GM13977 (cell line): ENCODE data around the gene TNF.
A peak's percentile ranks its signal among the peaks of the same experiment; 100 is the strongest.

Experiments used
- DNase-seq: peaks from one replicate; pipeline ENCODE4 v3.0.0; 2012; ENCODE audit warnings: low spot score
- CTCF ChIP-seq: IDR thresholded peaks from 2 replicates; pipeline ENCODE4 v1.5.1; 2012; ENCODE audit warnings: mild to moderate bottlenecking, control low read depth; ENCODE audit not compliant: insufficient read depth; ENCODE audit errors: extremely low read depth, missing control alignments
- in situ Hi-C: fragments of 300-500 bp; cut with MboI; formaldehyde crosslinking; loops from one replicate; pipeline ENCODE4 v1.12.0; 2022; ENCODE audit warnings: low sequenced_read_pairs, low pct_unique_long_range_greater_than_20kb, mixed read lengths, inconsistent platforms; ENCODE audit not compliant: unreplicated experiment

TNF gene

GRCh38 chr6:31620586-31621319 is 45.4 kb downstream of the TNF start, which contains the start of gene PRRC2A:
PRRC2A (plus strand) TSS chr6:31620715; CDS start chr6:31622790, 2,075 bp downstream.
- TF ChIP-seq CTCF, result no peak
- in situ Hi-C loops, result no loop called here
- peak; percentile 99 for DNase-seq

- in situ Hi-C loops, result no loop called here
- DNase-seq, result no peak
- TF ChIP-seq CTCF, result no peak
Measured at GRCh38 chr6:31621320-31621939, 46.1 kb downstream of the TNF start.

GRCh38 chr6:31621991-31622390 is 46.6 kb downstream of the TNF start:
- TF ChIP-seq CTCF, result no peak
- in situ Hi-C loops, result no loop called here
- DNase-seq, result no peak

- no peak for TF ChIP-seq CTCF
- in situ Hi-C loops, result no loop called here
- no peak for DNase-seq
Measured at GRCh38 chr6:31622684-31623091, 47.3 kb downstream of the TNF start.

- DNase-seq, result no peak
- in situ Hi-C loops, result no loop called here
- no peak for TF ChIP-seq CTCF
Measured at GRCh38 chr6:31624070-31624469, 48.7 kb downstream of the TNF start.

- DNase-seq, result no peak
- in situ Hi-C loops, result no loop called here
- TF ChIP-seq CTCF, result no peak
Measured at GRCh38 chr6:31626952-31627351, 51.6 kb downstream of the TNF start.
